Spleen (tissue), 13 donors: ENCODE measurements around the gene KHK. TPM values are rescaled to one million over a fixed set of nuclear protein-coding genes. Genes with fewer than 3 reads are reported as not detected.
A peak's percentile ranks its signal among the peaks of the same experiment; 100 is the strongest.

Source experiments
- DNase-seq: peaks from one replicate; pipeline ENCODE4 v3.0.0-alpha.2; 2020
- H3K27ac ChIP-seq, 8 donors: fragments of 200-600 bp; sonication (generic) in 7 of 8; 1 replicate in 4 of 8; 2 replicates in 4 of 8; pipeline versions ENCODE4 v1.5.0 to v1.8.0; 2016 to 2021; ENCODE audit warnings: inconsistent platforms in 4 of 8, mild to moderate bottlenecking in 4 of 8, moderate library complexity in 1 of 8
- H3K27me3 ChIP-seq, 7 donors: fragments of 200-600 bp; sonication (generic) in 6 of 7; replicated peaks in 1 of 7; 1 replicate in 4 of 7; 2 replicates in 3 of 7; pipeline versions ENCODE4 v1.5.0 to v1.8.0; 2016 to 2021; ENCODE audit warnings: inconsistent platforms in 3 of 7, mild to moderate bottlenecking in 1 of 7
- H3K36me3 ChIP-seq, 6 donors: fragments of 200-600 bp; sonication (generic) in 5 of 6; 1 replicate in 4 of 6; 2 replicates in 2 of 6; pipeline versions ENCODE4 v1.5.0 to v1.8.0; 2016 to 2021; ENCODE audit warnings: inconsistent platforms in 2 of 6
- H3K4me1 ChIP-seq, 6 donors: fragments of 200-600 bp; sonication (generic) in 5 of 6; 1 replicate in 3 of 6; 2 replicates in 3 of 6; pipeline versions ENCODE4 v1.5.0 to v1.8.0; 2016 to 2021; ENCODE audit warnings: inconsistent platforms in 3 of 6
- H3K4me3 ChIP-seq, 8 donors: fragments of 200-600 bp; sonication (generic) in 7 of 8; 1 replicate in 4 of 8; 2 replicates in 4 of 8; pipeline versions ENCODE4 v1.5.0 to v1.8.0; 2016 to 2021; ENCODE audit warnings: inconsistent platforms in 4 of 8, mild to moderate bottlenecking in 4 of 8, moderate library complexity in 2 of 8
- H3K9me3 ChIP-seq, 8 donors: fragments of 200-600 bp; sonication (generic) in 7 of 8; 1 replicate in 4 of 8; 2 replicates in 4 of 8; pipeline versions ENCODE4 v1.5.0 to v1.8.0; 2016 to 2021; ENCODE audit warnings: inconsistent platforms in 4 of 8
- POLR2A ChIP-seq, 3 donors: fragments of 450-650 bp; IDR thresholded peaks; one replicate each; pipeline ENCODE4 v1.5.1; 2017; ENCODE audit warnings: antibody characterized with exemption in 3 of 3, mild to moderate bottlenecking in 1 of 3
- POLR2AphosphoS5 ChIP-seq, 3 donors: sonication (generic); formaldehyde crosslinking; IDR thresholded peaks; one replicate each; pipeline ENCODE4 v1.5.1; 2017; ENCODE audit warnings: antibody characterized with exemption in 3 of 3
- WGBS, 5 donors: extraction: QIAGEN DNeasy Blood & Tissue Kit in 3 of 5; methylation state at CpG; one replicate each; pipeline versions ENCODE4 v1.1.5 to v1.1.7; 2013 to 2018; 5-methylcytosine and 5-hydroxymethylcytosine counted together
- intact Hi-C: fragments of 100-400 bp; cut with DNase I; formaldehyde crosslinking; loops from one replicate; pipeline ENCODE4 v1.15.0; 2023; ENCODE audit warnings: low total_unique reads
- long read RNA-seq, 2 donors: transcript quantifications; one replicate each; lab custom pipeline, GENCODE V29; 2026
- polyA plus RNA-seq, 3 donors: library from polyadenylated mRNA; stranded (reverse); fragments of 200-250 nt; gene quantifications; one replicate each; pipeline ENCODE4 v1.2.1, GENCODE V29; 2013
- total RNA-seq, 7 donors: library from RNA; depleted of rRNA in 3 of 7; stranded (reverse); fragments of >200 nt in 3 of 7; fragmentation: NEBNext Ultra II Directional in 4 of 7; extraction: Animal tissue kit (Norgen Biotek cat#: 25700) in 4 of 7; gene quantifications; one replicate each; pipeline versions ENCODE4 v1.1.0 to v1.2.1, GENCODE V29; 2016 to 2021
- TF ChIP-seq, protein P1 (sequence below), 11 experiments: fragments of 200-600 bp in 7 of 11; fragments of 450-650 bp in 4 of 11; sonication (generic) in 4 of 11; IDR thresholded peaks in 8 of 11; conservative IDR thresholded peaks in 3 of 11; 1 replicate in 7 of 11; 2 replicates in 4 of 11; pipeline versions ENCODE4 v1.4.0 to v1.8.0; 2016 to 2021; ENCODE audit warnings: antibody characterized with exemption in 11 of 11, inconsistent platforms in 4 of 11, mild to moderate bottlenecking in 1 of 11
- donor health status: healthy with polysubstance abuse.
- donor health status: DM: no; HTN: no; CAD: no; lungs with moderate emphysema.
- donor health status: DM: no; HTN: no; CAD: no.
- donor health status: Bipolar disorder and iron deficiency.
- donor health status: healthy.
- donor health status: DM: no; HTN: no; CAD: no.
- donor health status: DM: yes; HTN: yes; CAD: no.

Gene KHK
- total RNA-seq (1 to 10 TPM; 3.3 to 8.3 (median 3.6) TPM), polyA plus RNA-seq (1 to 10 TPM; 3.3 to 6.4 (median 4.4) TPM)
- long read RNA-seq, donor 1, partial matches to known transcripts = 0 of 1 reads
- long read RNA-seq, donor 1, other reads (novel, unspliced or antisense) = 0 of 1 reads
- long read RNA-seq, donor 2 = 0 reads

DNA sequence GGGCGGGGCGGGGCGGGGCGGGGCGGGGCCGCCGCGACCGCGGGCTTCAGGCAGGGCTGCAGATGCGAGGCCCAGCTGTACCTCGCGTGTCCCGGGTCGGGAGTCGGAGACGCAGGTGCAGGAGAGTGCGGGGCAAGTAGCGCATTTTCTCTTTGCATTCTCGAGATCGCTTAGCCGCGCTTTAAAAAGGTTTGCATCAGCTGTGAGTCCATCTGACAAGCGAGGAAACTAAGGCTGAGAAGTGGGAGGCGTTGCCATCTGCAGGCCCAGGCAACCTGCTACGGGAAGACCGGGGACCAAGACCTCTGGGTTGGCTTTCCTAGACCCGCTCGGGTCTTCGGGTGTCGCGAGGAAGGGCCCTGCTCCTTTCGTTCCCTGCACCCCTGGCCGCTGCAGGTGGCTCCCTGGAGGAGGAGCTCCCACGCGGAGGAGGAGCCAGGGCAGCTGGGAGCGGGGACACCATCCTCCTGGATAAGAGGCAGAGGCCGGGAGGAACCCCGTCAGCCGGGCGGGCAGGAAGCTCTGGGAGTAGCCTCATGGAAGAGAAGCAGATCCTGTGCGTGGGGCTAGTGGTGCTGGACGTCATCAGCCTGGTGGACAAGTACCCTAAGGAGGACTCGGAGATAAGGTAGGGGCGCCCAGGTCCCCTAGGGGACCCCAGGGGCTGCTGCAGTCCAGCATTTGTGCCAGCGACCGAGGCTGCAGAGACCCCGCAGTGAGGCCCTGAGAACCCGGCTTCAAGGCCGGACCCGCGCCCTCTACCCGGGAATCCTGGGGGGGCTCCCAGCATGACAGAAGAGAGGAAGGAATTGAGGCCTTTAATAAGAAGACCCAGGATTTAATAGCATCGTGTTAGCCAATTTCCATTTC, at the start of gene KHK:
Gene KHK (plus strand): TSS at position 49 of the 870 bp plus-strand sequence. CDS start 488 bp downstream, at position 537.
- peak; percentile 92 for DNase-seq
- TF ChIP-seq POLR2AphosphoS5 (IDR thresholded peaks at IDR 0.05) (peak in 2 of 3 donors; percentile 1 to 8), POLR2A (IDR thresholded peaks at IDR 0.05) (no peak)
- TF ChIP-seq, protein P1, sequence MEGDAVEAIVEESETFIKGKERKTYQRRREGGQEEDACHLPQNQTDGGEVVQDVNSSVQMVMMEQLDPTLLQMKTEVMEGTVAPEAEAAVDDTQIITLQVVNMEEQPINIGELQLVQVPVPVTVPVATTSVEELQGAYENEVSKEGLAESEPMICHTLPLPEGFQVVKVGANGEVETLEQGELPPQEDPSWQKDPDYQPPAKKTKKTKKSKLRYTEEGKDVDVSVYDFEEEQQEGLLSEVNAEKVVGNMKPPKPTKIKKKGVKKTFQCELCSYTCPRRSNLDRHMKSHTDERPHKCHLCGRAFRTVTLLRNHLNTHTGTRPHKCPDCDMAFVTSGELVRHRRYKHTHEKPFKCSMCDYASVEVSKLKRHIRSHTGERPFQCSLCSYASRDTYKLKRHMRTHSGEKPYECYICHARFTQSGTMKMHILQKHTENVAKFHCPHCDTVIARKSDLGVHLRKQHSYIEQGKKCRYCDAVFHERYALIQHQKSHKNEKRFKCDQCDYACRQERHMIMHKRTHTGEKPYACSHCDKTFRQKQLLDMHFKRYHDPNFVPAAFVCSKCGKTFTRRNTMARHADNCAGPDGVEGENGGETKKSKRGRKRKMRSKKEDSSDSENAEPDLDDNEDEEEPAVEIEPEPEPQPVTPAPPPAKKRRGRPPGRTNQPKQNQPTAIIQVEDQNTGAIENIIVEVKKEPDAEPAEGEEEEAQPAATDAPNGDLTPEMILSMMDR (IDR thresholded peaks at IDR 0.05 in 8 of 11, conservative IDR thresholded peaks at IDR 0.05 in 3 of 11) = peak in 6 of 11 experiments; percentile 3 to 57 (median 26)
- intact Hi-C loops = no loop called here
- Histone ChIP-seq H3K27me3 (no peaks in the 10 kb centered on the region), H3K9me3 (no peaks in the 10 kb centered on the region), H3K27ac (peak within 1 kb of the TSS; percentile 75 to 95 (median 90)), H3K4me3 (peak within 1 kb of the TSS; percentile 47 to 91 (median 63)), H3K4me1 (peaks cover 16 to 56% (median 39%) of the 10 kb centered on the region in 6 donors), H3K36me3 (peaks cover 0 to 23% (median 0%) of the 10 kb centered on the region in 6 donors)
- 10 to 19% (median 14%) methylated on average over 36 to 54 of the region's 54 CpGs for WGBS, 5 donors

DNA sequence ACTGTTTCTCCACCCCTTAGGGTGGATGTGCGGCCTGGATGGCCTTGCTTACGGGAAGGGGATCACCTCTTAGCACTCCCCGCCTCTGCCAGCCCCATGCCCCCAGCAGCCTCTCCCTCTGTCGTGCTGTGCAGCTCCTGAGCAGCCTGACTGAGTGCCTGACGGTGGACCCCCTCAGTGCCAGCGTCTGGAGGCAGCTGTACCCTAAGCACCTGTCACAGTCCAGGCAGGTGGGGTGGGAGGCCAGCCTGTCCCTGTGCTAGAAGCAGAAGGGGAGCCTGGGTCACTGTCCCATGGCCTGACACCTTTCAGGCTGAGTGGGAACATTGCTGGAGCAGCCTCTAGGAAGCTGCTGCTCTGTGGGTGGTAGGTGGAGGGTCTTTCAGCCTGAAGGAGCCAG, 48.6 kb upstream of the KHK start:
- H3K36me3 ChIP-seq = peaks cover 5 to 85% (median 66%) of the 10 kb centered on the region in 6 donors
- no peak for DNase-seq
- H3K9me3 ChIP-seq = no peaks in the 10 kb centered on the region
- 82 to 96% (median 95%) methylated on average over 3 to 6 of the region's 6 CpGs for WGBS, 5 donors
- H3K4me3 ChIP-seq = no peak overlapping the region
- TF ChIP-seq, protein P1 (IDR thresholded peaks at IDR 0.05 in 8 of 11, conservative IDR thresholded peaks at IDR 0.05 in 3 of 11) = no peak
- TF ChIP-seq POLR2A (IDR thresholded peaks at IDR 0.05) (no peak), POLR2AphosphoS5 (IDR thresholded peaks at IDR 0.05) (no peak)
- intact Hi-C loops = no loop called here
- no peaks in the 10 kb centered on the region for H3K27me3 ChIP-seq
- peak overlapping the region in 1 of 8 donors; percentile 14 for H3K27ac ChIP-seq
- peaks cover 11 to 60% (median 43%) of the 10 kb centered on the region in 6 donors for H3K4me1 ChIP-seq

DNA sequence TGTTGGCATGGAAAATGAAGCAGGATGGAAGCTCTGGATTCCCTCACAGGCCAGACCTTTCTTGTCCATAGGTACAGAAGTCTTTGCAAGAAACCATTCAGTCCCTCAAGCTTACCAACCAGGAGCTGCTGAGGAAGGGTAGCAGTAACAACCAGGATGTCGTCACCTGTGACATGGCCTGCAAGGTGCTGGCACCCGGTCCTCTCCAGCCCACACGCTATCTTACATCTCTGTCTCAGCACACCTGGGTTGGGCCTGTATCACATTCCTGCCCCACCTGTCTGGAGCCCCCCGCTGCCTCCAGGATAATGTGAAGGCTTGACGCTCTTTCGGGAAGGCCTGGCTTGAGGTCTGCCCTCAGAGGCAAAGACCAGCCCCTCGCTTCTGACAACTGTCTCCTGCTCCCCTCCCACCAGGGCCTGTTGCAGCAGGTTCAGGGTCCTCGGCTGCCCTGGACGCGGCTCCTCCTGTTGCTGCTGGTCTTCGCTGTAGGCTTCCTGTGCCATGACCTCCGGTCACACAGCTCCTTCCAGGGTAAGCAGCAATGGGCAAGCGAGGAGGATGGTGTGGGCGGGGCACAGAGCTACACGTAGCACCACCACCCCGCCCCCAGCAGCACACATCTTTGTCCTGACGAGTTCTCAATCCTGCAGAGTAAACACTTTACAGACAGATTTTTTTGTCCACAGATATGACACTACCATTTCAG, 47.8 kb upstream of the KHK start:
- Histone ChIP-seq H3K9me3 (no peaks in the 10 kb centered on the region), H3K27me3 (no peaks in the 10 kb centered on the region), H3K27ac (no peak overlapping the region), H3K4me1 (peaks cover 7 to 54% (median 37%) of the 10 kb centered on the region in 6 donors), H3K4me3 (no peak overlapping the region), H3K36me3 (peaks cover 5 to 91% (median 66%) of the 10 kb centered on the region in 6 donors)
- 82 to 91% (median 87%) methylated on average over 13 to 17 of the region's 17 CpGs for WGBS, 5 donors
- TF ChIP-seq POLR2AphosphoS5 (IDR thresholded peaks at IDR 0.05) (peak in 1 of 3 donors; percentile 37), POLR2A (IDR thresholded peaks at IDR 0.05) (no peak)
- TF ChIP-seq, protein P1 (IDR thresholded peaks at IDR 0.05 in 8 of 11, conservative IDR thresholded peaks at IDR 0.05 in 3 of 11) = no peak
- peak; percentile 58 for DNase-seq
- intact Hi-C loops = no loop called here
